AG09309 (cell line): ENCODE results near the gene DGCR2.
"Not testable (repeated sequence)": the region's sequence is repeated elsewhere in the genome, so short reads cannot be mapped to it uniquely, and the experiment has no call there.

Experiments
- DNase-seq: peaks from one replicate; pipeline ENCODE4 v3.0.0-alpha.2; 2010; ENCODE audit warnings: low read depth
- H3K4me3 ChIP-seq: 2 replicates; pipeline ENCODE4 v1.5.1; 2011; ENCODE audit warnings: mild to moderate bottlenecking, low read depth, low read length, moderate library complexity; ENCODE audit not compliant: control insufficient read depth
- CTCF ChIP-seq: IDR thresholded peaks from 2 replicates; pipeline ENCODE4 v1.5.1; 2011; ENCODE audit warnings: mild to moderate bottlenecking, low read depth, low read length, inconsistent platforms; ENCODE audit not compliant: insufficient read depth, control insufficient read depth; ENCODE audit errors: missing control alignments

Gene DGCR2

DNA sequence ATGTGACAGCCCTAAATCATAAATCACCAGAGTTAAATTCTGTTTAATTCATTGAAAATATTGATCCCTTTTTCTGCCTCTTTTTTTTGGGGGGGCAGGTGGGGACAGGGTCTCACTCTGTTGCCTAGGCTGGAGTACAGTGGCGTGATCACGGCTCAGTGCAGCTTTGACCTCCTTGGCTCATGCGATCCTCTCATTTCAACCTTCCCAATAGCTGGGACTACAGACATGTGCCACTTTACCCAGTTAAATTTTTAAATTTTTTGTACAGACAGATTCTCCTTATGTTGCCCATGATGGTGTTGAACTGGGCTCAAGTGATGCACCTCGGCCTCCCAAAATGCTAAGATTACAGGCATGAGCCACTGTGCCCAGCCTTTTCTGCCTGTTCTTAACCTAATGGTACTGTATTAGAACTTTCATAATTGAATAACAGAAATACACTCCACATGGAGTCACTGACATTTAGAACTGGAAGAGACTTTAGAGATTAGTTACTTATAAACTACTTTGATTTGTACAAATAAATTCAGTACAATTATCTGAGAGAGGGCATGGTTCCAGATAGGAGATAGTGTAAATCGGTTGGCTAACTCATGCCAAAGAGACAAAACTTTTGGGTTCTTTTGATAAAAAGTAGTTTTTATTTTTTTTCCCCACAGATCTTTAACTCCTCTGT lies 109.8 kb downstream of the DGCR2 start:
- no peak for TF ChIP-seq CTCF
- no peak for DNase-seq
- H3K4me3 ChIP-seq = no peak overlapping the region

GRCh38 chr22:19011611-19012010 lies 110.6 kb downstream of the DGCR2 start:
- DNase-seq, H3K4me3 ChIP-seq: not testable (repeated sequence)

DNA sequence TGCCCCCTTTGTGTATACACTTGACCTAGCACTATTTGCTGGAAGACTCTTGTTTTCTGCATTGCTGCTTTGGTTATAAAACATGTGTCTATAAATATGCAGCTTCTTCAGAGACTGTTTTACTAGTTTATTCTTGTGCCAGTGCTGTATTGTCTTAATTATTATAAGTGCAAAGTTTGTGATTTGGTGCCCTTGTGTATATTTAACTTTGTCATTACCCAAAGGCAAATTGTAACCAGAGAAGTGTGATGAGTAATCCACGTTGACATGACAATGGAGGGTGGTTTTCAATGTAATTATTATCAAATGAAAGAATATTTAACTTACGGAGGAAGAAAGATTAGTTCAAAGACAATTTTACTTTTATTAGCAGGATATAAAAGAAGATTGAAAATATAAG lies 111.1 kb downstream of the DGCR2 start:
- no peak overlapping the region for H3K4me3 ChIP-seq
- no peak for DNase-seq
- no peak for TF ChIP-seq CTCF

DNA sequence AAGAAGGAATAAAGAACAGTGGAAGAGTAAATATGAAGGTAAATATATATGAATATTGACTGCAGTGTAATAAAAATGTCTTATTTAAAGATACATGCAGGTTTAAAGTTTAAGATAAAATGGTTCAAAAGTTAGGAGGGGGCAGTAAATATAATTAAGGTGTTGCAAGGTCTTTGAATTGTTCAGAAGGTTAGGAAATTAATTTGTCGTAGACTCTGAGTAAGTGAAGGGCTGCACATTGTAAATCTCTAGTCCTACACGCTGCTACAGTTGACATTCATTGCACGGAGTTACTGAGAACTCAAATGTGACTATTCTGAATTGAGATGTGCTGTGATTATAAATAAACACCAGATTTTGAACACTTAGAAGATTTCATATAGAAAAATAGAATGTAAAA lies 116.3 kb downstream of the DGCR2 start:
- DNase-seq = no peak
- no peak overlapping the region for H3K4me3 ChIP-seq
- no peak for TF ChIP-seq CTCF

- no peak for DNase-seq
Measured at GRCh38 chr22:19004471-19004870, 117.7 kb downstream of the DGCR2 start.

GRCh38 chr22:19003508-19003907 lies 118.7 kb downstream of the DGCR2 start:
- no peak for DNase-seq
- no peak overlapping the region for H3K4me3 ChIP-seq
- TF ChIP-seq CTCF = no peak

More at GRCh38 chr22:19004471-19004870, 117.7 kb downstream of the DGCR2 start:
- no peak for TF ChIP-seq CTCF
- no peak overlapping the region for H3K4me3 ChIP-seq

- H3K4me3 ChIP-seq = no peak overlapping the region
- no peak for DNase-seq
- TF ChIP-seq CTCF = no peak
Measured at GRCh38 chr22:19002684-19003038, 119.6 kb downstream of the DGCR2 start.
